Omental fat pad (tissue), 4 donors: ENCODE results near the gene PLCB1. TPM values are rescaled to one million over a fixed set of nuclear protein-coding genes. Genes with fewer than 3 reads are reported as not detected.

Source experiments
- ATAC-seq: fragments of 150-250 bp; one replicate; pipeline ENCODE4 v1.9.1; 2016; ENCODE audit warnings: mild to moderate bottlenecking, moderate library complexity; ENCODE audit not compliant: low FRiP score
- DNase-seq: peaks from one replicate; pipeline ENCODE4 v3.0.0-alpha.2; 2019; ENCODE audit warnings: low spot score
- total RNA-seq, 4 donors: library from RNA; depleted of rRNA; stranded (reverse); fragments of >200 nt; gene quantifications; one replicate each; pipeline ENCODE4 v1.1.0, GENCODE V29; 2016
- TF ChIP-seq, protein P1 (sequence below), 3 donors: fragments of 450-650 bp; IDR thresholded peaks; one replicate each; pipeline ENCODE4 v1.5.1; 2016 to 2017; ENCODE audit warnings: antibody characterized with exemption in 3 of 3, mild to moderate bottlenecking in 3 of 3, moderate library complexity in 2 of 3

PLCB1 gene
- total RNA-seq, 4 donors from 2014 or later, result 22.4 to 60.5 (median 36.4) TPM

DNA sequence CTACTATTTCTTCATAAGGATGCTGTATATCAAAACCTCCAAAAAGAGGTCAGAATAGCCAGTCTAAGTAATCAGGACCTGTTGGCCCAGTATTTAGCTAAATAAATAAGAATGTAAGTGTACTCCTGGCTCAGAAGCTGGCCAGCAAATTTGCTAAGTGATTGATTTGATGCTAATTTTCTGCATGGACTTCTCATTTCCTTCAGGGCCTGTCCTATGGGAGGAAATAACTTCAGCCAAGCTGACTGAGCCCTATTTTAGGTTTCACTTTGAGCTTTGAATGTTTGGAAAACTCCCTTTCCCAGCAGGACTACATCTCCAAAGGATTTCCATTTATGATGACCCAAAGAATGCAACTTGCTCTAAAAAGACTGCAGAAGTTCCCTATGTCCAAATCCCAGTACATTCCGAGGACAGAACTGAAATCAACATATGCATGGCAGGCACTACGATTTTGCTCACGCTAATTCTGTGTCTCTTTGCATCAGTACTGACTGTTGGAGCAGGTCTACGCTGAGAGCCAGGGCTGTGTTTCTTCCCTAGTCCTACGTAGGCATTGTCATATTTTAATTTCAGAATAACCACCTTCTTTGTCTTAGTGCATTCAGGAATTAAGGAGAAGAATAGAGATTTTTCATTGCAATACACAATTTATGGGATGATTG lies 495.4 kb downstream of the PLCB1 start:
- DNase-seq (no peak), ATAC-seq (no peak)
- TF ChIP-seq, protein P1, sequence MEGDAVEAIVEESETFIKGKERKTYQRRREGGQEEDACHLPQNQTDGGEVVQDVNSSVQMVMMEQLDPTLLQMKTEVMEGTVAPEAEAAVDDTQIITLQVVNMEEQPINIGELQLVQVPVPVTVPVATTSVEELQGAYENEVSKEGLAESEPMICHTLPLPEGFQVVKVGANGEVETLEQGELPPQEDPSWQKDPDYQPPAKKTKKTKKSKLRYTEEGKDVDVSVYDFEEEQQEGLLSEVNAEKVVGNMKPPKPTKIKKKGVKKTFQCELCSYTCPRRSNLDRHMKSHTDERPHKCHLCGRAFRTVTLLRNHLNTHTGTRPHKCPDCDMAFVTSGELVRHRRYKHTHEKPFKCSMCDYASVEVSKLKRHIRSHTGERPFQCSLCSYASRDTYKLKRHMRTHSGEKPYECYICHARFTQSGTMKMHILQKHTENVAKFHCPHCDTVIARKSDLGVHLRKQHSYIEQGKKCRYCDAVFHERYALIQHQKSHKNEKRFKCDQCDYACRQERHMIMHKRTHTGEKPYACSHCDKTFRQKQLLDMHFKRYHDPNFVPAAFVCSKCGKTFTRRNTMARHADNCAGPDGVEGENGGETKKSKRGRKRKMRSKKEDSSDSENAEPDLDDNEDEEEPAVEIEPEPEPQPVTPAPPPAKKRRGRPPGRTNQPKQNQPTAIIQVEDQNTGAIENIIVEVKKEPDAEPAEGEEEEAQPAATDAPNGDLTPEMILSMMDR (IDR thresholded peaks at IDR 0.05), result no peak

DNA sequence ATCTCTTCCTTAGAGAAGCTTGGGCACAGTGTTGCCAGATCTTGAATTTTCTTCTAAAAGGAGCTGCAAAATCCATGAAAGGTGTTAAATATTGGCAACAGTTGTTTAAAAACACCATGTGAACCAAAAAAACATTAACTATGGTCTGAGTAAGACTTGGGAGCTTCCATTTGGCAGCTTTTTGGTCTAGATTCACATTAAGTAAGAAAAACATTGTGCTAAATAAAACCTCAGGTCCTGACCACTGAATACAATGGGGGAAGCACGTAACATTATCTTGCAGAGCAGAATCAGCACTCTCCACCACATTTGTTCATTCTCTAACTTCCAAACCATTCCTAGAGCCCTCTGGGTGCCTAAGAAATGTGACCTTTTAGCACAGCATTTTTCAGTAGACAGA lies 499.2 kb downstream of the PLCB1 start:
- ATAC-seq (no peak), DNase-seq (no peak)
- TF ChIP-seq, protein P1 (IDR thresholded peaks at IDR 0.05), result no peak

DNA sequence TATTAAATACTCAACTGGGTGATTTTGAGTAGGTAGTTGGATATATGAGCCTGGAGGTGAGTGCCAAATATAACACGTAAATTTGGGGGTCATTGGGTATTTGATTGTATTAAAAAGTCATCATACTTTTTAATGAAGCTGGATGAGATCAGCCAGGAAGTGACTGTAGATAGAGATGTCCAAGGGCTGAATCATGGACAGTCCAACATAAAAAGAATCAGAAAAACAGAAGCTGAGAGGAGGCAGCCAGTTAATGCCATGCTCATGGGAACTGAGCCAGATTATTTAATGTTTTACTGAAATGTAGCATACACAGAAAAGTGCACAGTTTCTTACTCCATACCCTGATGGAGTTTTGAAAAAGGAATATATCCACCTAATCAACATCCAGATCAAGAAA lies 501.3 kb downstream of the PLCB1 start:
- DNase-seq (no peak), ATAC-seq (no peak)
- TF ChIP-seq, protein P1 (IDR thresholded peaks at IDR 0.05), result no peak

DNA sequence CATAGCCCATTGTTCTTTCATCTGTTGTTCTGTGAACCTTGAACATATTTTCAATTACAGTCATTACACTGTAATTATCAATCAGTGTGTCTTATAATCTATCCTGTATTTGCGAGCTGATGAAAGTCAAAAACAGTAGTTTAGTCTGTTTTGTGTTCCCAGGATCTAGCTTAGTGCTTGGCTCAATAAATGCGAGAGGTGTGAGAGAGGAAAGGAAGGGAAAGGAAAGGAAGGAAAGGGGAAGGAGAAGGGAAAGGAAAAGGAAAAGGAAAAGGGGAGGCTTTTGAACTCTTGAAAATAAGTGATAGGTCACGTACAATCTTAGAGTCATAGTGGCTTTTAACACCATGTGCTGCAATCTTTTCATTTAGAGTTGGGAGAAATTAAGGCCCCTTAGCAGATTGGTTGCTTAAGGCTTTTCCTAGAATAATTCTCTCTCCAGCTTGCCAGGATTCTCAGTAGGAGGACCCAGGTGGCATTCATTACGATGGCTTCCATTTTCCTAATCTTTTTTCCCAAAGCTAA lies 503.0 kb downstream of the PLCB1 start:
- TF ChIP-seq, protein P1 (IDR thresholded peaks at IDR 0.05), result no peak
- no peak for ATAC-seq

DNA sequence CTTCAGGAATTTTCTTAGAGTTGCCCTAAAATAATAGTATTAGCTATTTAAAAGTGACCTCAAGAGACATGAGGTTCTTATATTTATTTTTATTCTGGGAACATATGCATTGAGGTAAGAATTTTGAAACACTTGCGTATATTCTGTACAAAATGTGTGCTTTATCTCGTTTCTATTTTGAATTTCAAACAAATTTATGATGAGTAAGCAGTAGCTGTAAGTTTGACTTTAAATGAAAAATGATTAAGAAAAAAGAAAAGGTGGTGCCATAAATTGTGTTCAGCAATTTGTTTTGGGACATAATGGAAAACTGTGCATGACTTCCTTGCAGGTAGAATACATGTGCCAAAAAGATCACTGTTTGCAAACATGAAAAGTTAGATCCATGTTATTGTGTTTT lies 503.8 kb downstream of the PLCB1 start:
- ATAC-seq (no peak), DNase-seq (no peak)
- TF ChIP-seq, protein P1 (IDR thresholded peaks at IDR 0.05), result no peak

More for the DNA sequence above, 503.0 kb downstream of the PLCB1 start:
- no peak for DNase-seq

DNA sequence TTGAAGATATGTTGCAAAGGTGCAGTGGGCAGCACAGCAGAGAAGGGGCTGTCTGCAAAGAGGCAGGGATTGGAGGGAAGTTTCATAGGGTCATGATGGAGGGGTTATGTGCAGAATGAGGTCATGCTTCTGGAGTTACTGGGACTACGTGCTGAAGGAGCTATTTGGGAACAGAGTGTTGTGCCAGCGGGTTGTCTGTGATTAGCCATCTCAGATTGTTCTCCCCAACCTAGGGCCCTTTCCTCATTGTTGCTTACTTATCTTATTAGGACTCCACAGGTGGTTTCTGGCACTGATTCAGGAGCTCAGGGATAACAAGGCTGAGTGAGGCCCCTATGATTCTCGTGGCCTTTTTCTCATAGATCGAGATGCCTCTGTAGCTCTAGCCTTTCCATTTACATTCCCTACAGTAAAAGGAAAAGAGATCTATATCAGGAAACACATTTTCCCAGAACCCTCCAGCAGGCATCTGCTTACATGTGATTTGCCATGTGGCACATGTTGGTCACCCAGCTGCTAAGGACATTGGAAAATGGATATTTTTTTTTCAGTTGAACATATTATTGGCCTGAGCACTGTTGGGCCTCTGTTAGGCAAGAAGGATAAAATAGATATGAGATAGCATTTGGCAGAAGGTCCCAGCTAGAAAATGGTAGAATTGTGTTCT lies 507.2 kb downstream of the PLCB1 start:
- TF ChIP-seq, protein P1 (IDR thresholded peaks at IDR 0.05), result no peak

DNA sequence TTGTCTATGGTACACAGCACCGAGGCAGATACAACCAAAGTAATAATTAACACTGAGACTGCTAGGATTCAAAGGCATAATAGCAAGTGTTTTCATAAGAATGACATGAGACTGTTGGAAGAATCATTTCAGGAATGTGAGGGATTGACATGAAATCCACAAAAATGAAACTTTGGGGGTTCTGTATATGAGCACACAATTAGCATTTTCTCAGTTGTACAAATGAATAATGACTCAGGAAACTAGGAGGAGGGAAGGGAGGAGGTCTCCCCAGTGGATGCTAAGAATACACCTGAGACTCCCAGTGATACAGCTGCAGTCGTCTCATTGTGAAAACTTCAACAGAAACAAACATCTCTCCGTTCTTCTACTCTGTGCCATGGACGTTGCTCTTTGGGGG lies 508.4 kb downstream of the PLCB1 start:
- no peak for DNase-seq
- ATAC-seq, result no peak
- TF ChIP-seq, protein P1 (IDR thresholded peaks at IDR 0.05), result no peak

More for the DNA sequence above, 507.2 kb downstream of the PLCB1 start:
- no peak for ATAC-seq
- DNase-seq, result no peak
